ENCODE results near the gene SIL1.
"Not testable (repeated sequence)": the region's sequence is repeated elsewhere in the genome, so short reads cannot be mapped to it uniquely, and the experiment has no call there.

SIL1 gene

GRCh38 chr5:139138809-139139208 is 59.4 kb downstream of the SIL1 start:
- DNase-seq (ENCODE audit: low spot score), result peak; percentile 56

GRCh38 chr5:139138109-139138508 is 60.1 kb downstream of the SIL1 start:
- DNase-seq (ENCODE audit: low spot score), result no peak

GRCh38 chr5:139137697-139138096 is 60.5 kb downstream of the SIL1 start:
- DNase-seq (ENCODE audit: low spot score), result peak; percentile 15

GRCh38 chr5:139134906-139135305 is 63.3 kb downstream of the SIL1 start:
- DNase-seq (ENCODE audit: low spot score), result no peak

- no peak for DNase-seq (ENCODE audit: low spot score)
Measured at GRCh38 chr5:139133282-139133681, 64.9 kb downstream of the SIL1 start.

- no peak for DNase-seq (ENCODE audit: low spot score)
Measured at GRCh38 chr5:139132515-139132914, 65.7 kb downstream of the SIL1 start.

GRCh38 chr5:139131921-139132432 is 66.2 kb downstream of the SIL1 start:
- no peak for DNase-seq (ENCODE audit: low spot score)

GRCh38 chr5:139131465-139131864 is 66.7 kb downstream of the SIL1 start:
- no peak for DNase-seq (ENCODE audit: low spot score)

GRCh38 chr5:139131062-139131461 is 67.1 kb downstream of the SIL1 start:
- DNase-seq (ENCODE audit: low spot score), result no peak

GRCh38 chr5:139130214-139130613 is 68.0 kb downstream of the SIL1 start:
- no peak for DNase-seq (ENCODE audit: low spot score)

GRCh38 chr5:139126711-139127111 is 71.5 kb downstream of the SIL1 start:
- DNase-seq (ENCODE audit: low spot score), result no peak

GRCh38 chr5:139125991-139126390 is 72.2 kb downstream of the SIL1 start:
- DNase-seq (ENCODE audit: low spot score), result no peak

GRCh38 chr5:139124774-139125520 is 73.2 kb downstream of the SIL1 start:
- no peak for DNase-seq (ENCODE audit: low spot score)

- no peak for DNase-seq (ENCODE audit: low spot score)
Measured at GRCh38 chr5:139121120-139121519, 77.0 kb downstream of the SIL1 start.

GRCh38 chr5:139120521-139120920 is 77.6 kb downstream of the SIL1 start:
- DNase-seq (ENCODE audit: low spot score), result no peak

- no peak for DNase-seq (ENCODE audit: low spot score)
Measured at GRCh38 chr5:139118804-139119203, 79.4 kb downstream of the SIL1 start.

- DNase-seq (ENCODE audit: low spot score), result no peak
Measured at GRCh38 chr5:139117342-139117884, 80.8 kb downstream of the SIL1 start.

- DNase-seq (ENCODE audit: low spot score), result no peak
Measured at GRCh38 chr5:139116100-139116655, 82.0 kb downstream of the SIL1 start.

GRCh38 chr5:139113892-139114291 is 84.3 kb downstream of the SIL1 start:
- DNase-seq (ENCODE audit: low spot score), result no peak

- DNase-seq (ENCODE audit: low spot score), result not testable (repeated sequence)
Measured at GRCh38 chr5:139112362-139112761, 85.8 kb downstream of the SIL1 start.

- no peak for DNase-seq (ENCODE audit: low spot score)
Measured at GRCh38 chr5:139110526-139111168, 87.5 kb downstream of the SIL1 start.

GRCh38 chr5:139108063-139108824 is 89.9 kb downstream of the SIL1 start:
- DNase-seq (ENCODE audit: low spot score), result no peak

All from RKO (cell line).